Measurements from ENCODE around the gene CD24.

DNA sequence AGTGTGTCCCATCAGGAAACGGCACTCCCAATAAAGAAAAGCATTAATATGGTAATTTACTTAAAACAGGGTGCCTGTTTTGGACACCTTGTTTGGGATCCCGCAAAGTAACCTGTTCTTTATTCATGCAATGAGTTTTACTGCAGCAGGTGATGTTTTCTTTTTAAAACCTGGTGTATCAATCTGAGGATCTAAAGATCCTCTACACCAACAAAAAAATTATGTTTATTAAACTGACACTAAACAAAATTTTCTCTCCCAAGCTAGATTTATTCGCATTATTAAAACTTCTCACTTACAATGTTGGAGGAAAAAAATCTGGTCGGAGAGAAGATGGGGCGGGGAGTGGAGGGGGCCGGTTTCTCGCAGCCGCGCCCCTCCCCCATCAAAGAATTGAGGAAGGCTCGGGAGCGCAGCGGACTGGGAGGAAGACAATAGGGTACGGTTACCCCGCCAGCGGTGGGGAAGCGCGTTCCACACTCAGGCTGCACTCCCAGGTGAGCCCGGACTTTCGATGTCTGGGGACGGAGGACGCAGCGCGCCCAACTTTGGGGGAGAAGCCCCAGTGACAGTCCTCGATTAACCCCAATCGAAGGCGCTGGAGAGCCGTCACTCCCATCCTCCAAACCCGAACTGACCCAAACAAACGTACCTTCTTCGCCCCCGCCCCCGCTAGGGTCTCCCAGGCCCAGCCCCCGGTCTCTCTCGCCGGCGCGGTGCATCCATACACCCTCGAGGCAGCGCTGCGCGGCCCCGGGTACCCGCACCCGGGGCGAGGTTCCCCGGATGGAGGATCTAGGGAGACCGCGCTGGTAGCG is 1.3 kb downstream of the CD24 start:
- TF ChIP-seq EZH2phosphoT487 (IDR thresholded peaks at IDR 0.05; ENCODE audit: insufficient read depth, low read depth) (no peak), EZH2 (IDR thresholded peaks at IDR 0.05; ENCODE audit: insufficient read depth, poor library complexity, severe bottlenecking) (peak; percentile 52)

All from GM23248 (cell line).